H1 (cell line): Measurements from ENCODE around the gene KCNA5. TPM values are rescaled to one million over a fixed set of nuclear protein-coding genes. Genes with fewer than 3 reads are reported as not detected.

ENCODE experiments used
- CTCF ChIA-PET: fragments of 300-600 bp; sonication (Branson Sonifier 250); formaldehyde crosslinking; loops from one replicate; lab custom pipeline; 2021; ENCODE audit not compliant: partially characterized antibody; lab: Charles Lee
- POLR2A ChIA-PET: fragments of 300-600 bp; sonication (Branson Sonifier 250); formaldehyde crosslinking; loops from one replicate; lab custom pipeline; 2021; ENCODE audit warnings: inconsistent platforms; ENCODE audit not compliant: partially characterized antibody; lab: Charles Lee
- DNase-seq, 2 experiments: peaks; one replicate each; pipeline versions ENCODE4 v3.0.0 to v3.0.0-alpha.2; 2010 to 2022; ENCODE audit warnings: low spot score in 2 of 2, low read depth in 1 of 2, mixed read lengths in 1 of 2
- FAIRE-seq: peaks from 2 replicates; lab custom pipeline; 2011; peaks lifted over from hg19 to GRCh38; lab: Jason Lieb, UNC
- H2AFZ ChIP-seq: 2 replicates; pipeline ENCODE4 v1.8.1; 2012; ENCODE audit warnings: low read length, inconsistent platforms
- H2AK5ac ChIP-seq: 2 replicates; pipeline ENCODE4 v1.6.1; 2013; ENCODE audit warnings: low read depth, low read length
- H2BK120ac ChIP-seq: replicated peaks from 2 replicates; pipeline ENCODE3; 2013; ENCODE audit warnings: low read depth, low read length, inconsistent platforms
- H2BK12ac ChIP-seq: 2 replicates; pipeline ENCODE4 v1.6.1; 2013; ENCODE audit warnings: low read depth, low read length
- H2BK15ac ChIP-seq: 2 replicates; pipeline ENCODE4 v1.6.1; 2013; ENCODE audit warnings: low read length
- H2BK20ac ChIP-seq: 2 replicates; pipeline ENCODE4 v1.6.1; 2013; ENCODE audit warnings: low read length
- H2BK5ac ChIP-seq: 2 replicates; pipeline ENCODE4 v1.6.1; 2013; ENCODE audit warnings: low read depth, low read length
- H3K14ac ChIP-seq: 2 replicates; pipeline ENCODE4 v1.6.1; 2013; ENCODE audit warnings: inconsistent platforms; ENCODE audit not compliant: insufficient read length
- H3K18ac ChIP-seq: 2 replicates; pipeline ENCODE4 v1.6.1; 2013; ENCODE audit warnings: low read length; ENCODE audit errors: extremely low read depth
- H3K23ac ChIP-seq: 2 replicates; pipeline ENCODE4 v1.6.1; 2013; ENCODE audit warnings: inconsistent platforms; ENCODE audit not compliant: insufficient read length
- H3K23me2 ChIP-seq: 2 replicates; pipeline ENCODE4 v1.6.1; 2013; ENCODE audit warnings: low read depth, low read length
- H3K27ac ChIP-seq: 2 replicates; pipeline ENCODE4 v1.6.1; 2011; ENCODE audit warnings: low read depth, low read length, inconsistent platforms
- H3K27me3 ChIP-seq, 4 experiments: replicated peaks in 1 of 4; 1 replicate in 1 of 4; 2 replicates in 3 of 4; pipeline versions ENCODE4 v1.6.1 to v1.8.1; 2011 to 2013; ENCODE audit warnings: low read length in 3 of 4, mild to moderate bottlenecking in 3 of 4, inconsistent platforms in 2 of 4, mixed read lengths in 2 of 4, moderate library complexity in 1 of 4; ENCODE audit not compliant: control insufficient read depth in 3 of 4, insufficient read depth in 3 of 4; ENCODE audit errors: extremely low read depth in 1 of 4
- H3K36me3 ChIP-seq, 4 experiments: 2 replicates each; pipeline versions ENCODE4 v1.6.1 to v1.8.1; 2011 to 2013; ENCODE audit warnings: mild to moderate bottlenecking in 4 of 4, low read length in 3 of 4, moderate library complexity in 2 of 4, control low read depth in 1 of 4, inconsistent platforms in 1 of 4; ENCODE audit not compliant: insufficient read depth in 4 of 4, control insufficient read depth in 2 of 4
- H3K4ac ChIP-seq: replicated peaks from 2 replicates; pipeline ENCODE3; 2013; ENCODE audit warnings: low read length, low read depth, mixed read lengths, inconsistent platforms; ENCODE audit not compliant: insufficient read length
- H3K4me1 ChIP-seq, 4 experiments: replicated peaks in 1 of 4; 1 replicate in 1 of 4; 2 replicates in 3 of 4; pipeline versions ENCODE4 v1.6.1 to v1.8.1; 2011 to 2013; ENCODE audit warnings: low read length in 3 of 4, inconsistent platforms in 2 of 4, mixed read lengths in 1 of 4; ENCODE audit not compliant: insufficient read depth in 4 of 4, control insufficient read depth in 3 of 4
- H3K4me2 ChIP-seq, 2 experiments: 2 replicates each; pipeline versions ENCODE4 v1.6.1 to v1.8.1; 2011 to 2013; ENCODE audit warnings: low read depth in 2 of 2, low read length in 2 of 2, control low read depth in 1 of 2, inconsistent platforms in 1 of 2, mild to moderate bottlenecking in 1 of 2; ENCODE audit not compliant: insufficient read depth in 1 of 2
- H3K4me3 ChIP-seq, 4 experiments: fragments of 200-600, 300-600 bp in 1 of 4; sonication (generic), shearing (Covaris generic), sonication (Bioruptor Twin) in 1 of 4; 2 replicates each; pipeline versions ENCODE4 v1.5.1 to v1.8.1; 2011 to 2016; ENCODE audit warnings: low read length in 4 of 4, low read depth in 3 of 4, control low read depth in 2 of 4, inconsistent platforms in 2 of 4, mild to moderate bottlenecking in 2 of 4, mixed read lengths in 1 of 4, moderate library complexity in 1 of 4; ENCODE audit not compliant: insufficient read depth in 2 of 4; ENCODE audit errors: extremely low read depth in 1 of 4
- H3K56ac ChIP-seq: replicated peaks from 2 replicates; pipeline ENCODE3; 2013; ENCODE audit warnings: low read depth, mild to moderate bottlenecking, mixed read lengths, low read length, inconsistent platforms; ENCODE audit not compliant: insufficient read length
- H3K79me1 ChIP-seq: 2 replicates; pipeline ENCODE4 v1.6.1; 2013; ENCODE audit warnings: low read depth, low read length, control low read depth
- H3K79me2 ChIP-seq, 2 experiments: 2 replicates each; pipeline versions ENCODE4 v1.6.1 to v1.8.1; 2012 to 2013; ENCODE audit warnings: low read length in 2 of 2, mild to moderate bottlenecking in 2 of 2, inconsistent platforms in 1 of 2; ENCODE audit not compliant: insufficient read depth in 2 of 2, control insufficient read depth in 1 of 2
- H3K9ac ChIP-seq, 4 experiments: replicated peaks in 1 of 4; 1 replicate in 1 of 4; 2 replicates in 3 of 4; pipeline versions ENCODE4 v1.6.1 to v1.8.1; 2011 to 2013; ENCODE audit warnings: low read depth in 3 of 4, low read length in 3 of 4, control low read depth in 2 of 4, mild to moderate bottlenecking in 2 of 4, moderate library complexity in 2 of 4, inconsistent platforms in 1 of 4; ENCODE audit errors: extremely low read depth in 1 of 4
- H3K9me3 ChIP-seq, 2 experiments: 2 replicates each; pipeline versions ENCODE4 v1.6.1 to v1.8.1; 2012 to 2013; ENCODE audit warnings: mild to moderate bottlenecking in 2 of 2, moderate library complexity in 2 of 2, control low read depth in 1 of 2, inconsistent platforms in 1 of 2, low read depth in 1 of 2, low read length in 1 of 2, mixed read lengths in 1 of 2; ENCODE audit not compliant: insufficient read depth in 2 of 2
- H4K20me1 ChIP-seq, 2 experiments: replicated peaks in 1 of 2; 2 replicates each; pipeline versions ENCODE3 to v1.8.1; 2011 to 2013; ENCODE audit warnings: inconsistent platforms in 2 of 2, low read length in 2 of 2, mild to moderate bottlenecking in 1 of 2; ENCODE audit not compliant: insufficient read depth in 2 of 2, control insufficient read depth in 1 of 2
- H4K5ac ChIP-seq: 2 replicates; pipeline ENCODE4 v1.6.1; 2013; ENCODE audit warnings: low read length, low read depth, mixed read lengths, inconsistent platforms; ENCODE audit not compliant: insufficient read length
- H4K8ac ChIP-seq: 2 replicates; pipeline ENCODE4 v1.8.0; 2013; ENCODE audit warnings: mild to moderate bottlenecking, moderate library complexity, low read length, inconsistent platforms; ENCODE audit not compliant: insufficient read depth; ENCODE audit errors: extremely low read depth
- H4K91ac ChIP-seq: replicated peaks from 2 replicates; pipeline ENCODE3; 2013; ENCODE audit warnings: low read length, mixed read lengths, inconsistent platforms; ENCODE audit not compliant: insufficient read length
- EGR1 ChIP-seq: IDR thresholded peaks from 2 replicates; pipeline ENCODE4 v1.6.1; 2011; ENCODE audit warnings: low read depth, low read length, borderline replicate concordance
- EZH2 ChIP-seq: fragments of 200-600 bp; sonication (generic); IDR thresholded peaks from 2 replicates; pipeline ENCODE4 v1.7.1; 2012; ENCODE audit warnings: low read depth, mild to moderate bottlenecking, moderate library complexity, low read length, inconsistent platforms; ENCODE audit not compliant: severe bottlenecking
- KDM4A ChIP-seq: IDR thresholded peaks from one replicate; pipeline ENCODE4 v1.7.1; 2012; ENCODE audit warnings: low read depth, mild to moderate bottlenecking, moderate library complexity, low read length, inconsistent platforms; ENCODE audit not compliant: severe bottlenecking
- SUZ12 ChIP-seq: fragments of 200-600 bp; sonication (generic); IDR thresholded peaks from 2 replicates; pipeline ENCODE4 v1.6.1; 2012; ENCODE audit warnings: mild to moderate bottlenecking, inconsistent platforms, low read length, moderate library complexity, mixed read lengths
- WGBS, 2 experiments: shearing (Covaris generic) in 1 of 2; methylation state at CpG; one replicate each; pipeline versions ENCODE4 v1.1.6 to v1.1.7; 2013 to 2015; ENCODE audit warnings: low lambda C conversion rate in 2 of 2, mixed read lengths in 2 of 2, inconsistent platforms in 1 of 2, low coverage in 1 of 2, missing lambda C conversion rate in 1 of 2; ENCODE audit not compliant: insufficient replicate concordance in 2 of 2, insufficient coverage in 1 of 2, insufficient read length in 1 of 2; ENCODE audit errors: extremely low coverage in 1 of 2, missing lambda C conversion rate in 1 of 2; 5-methylcytosine and 5-hydroxymethylcytosine counted together
- polyA plus RNA-seq, 7 experiments: library from polyadenylated mRNA; depleted of rRNA in 3 of 7; stranded (reverse) in 5 of 7; unstranded in 2 of 7; fragments of >200 nt in 5 of 7; fragments of 200-250 nt in 2 of 7; gene quantifications; 1 replicate in 5 of 7; 2 replicates in 1 of 7; 4 replicates in 1 of 7; pipeline versions ENCODE4 v1.2.1 to v1.2.3, GENCODE V29; 2011 to 2013; ENCODE audit warnings: missing spikeins in 2 of 7, mixed read lengths in 2 of 7
- total RNA-seq: library from RNA; stranded (reverse); fragmentation: NEBNext Ultra II Directional; extraction: Animal tissue kit (Norgen Biotek cat#: 25700); gene quantifications from 2 replicates; pipeline ENCODE4 v1.2.1, GENCODE V29; 2021

The KCNA5 gene
- total and polyA plus RNA-seq, 2 of the 8 experiments (the other 6 are each of a cell fraction or from before 2014, with no cell fraction given), result 0.20 to 0.29 TPM

GRCh38 chr12:5044420-5045295 lies 979 bp downstream of the KCNA5 start:
- H3K23me2 ChIP-seq, result peaks cover 9% of the 10 kb centered on the region; the same call in 1 of the 2 replicates
- no peak overlapping the region for H3K56ac ChIP-seq
- no peak overlapping the region for H3K4ac ChIP-seq
- H3K14ac ChIP-seq, result no peak overlapping the region
- H4K8ac ChIP-seq, result peak overlapping the region; percentile 71; the same call in 1 of the 2 replicates
- no peak overlapping the region for H2AK5ac ChIP-seq
- H3K79me2 ChIP-seq, result no peaks in the 10 kb centered on the region
- WGBS, 2 experiments, result 66% methylated on average over 45 of the region's 71 CpGs; no CpG with 5 or more reads in 1 of the 2 experiments
- H4K5ac ChIP-seq, result no peak overlapping the region
- H3K18ac ChIP-seq, result no peak overlapping the region
- H2BK120ac ChIP-seq, result no peak overlapping the region
- H3K27me3 ChIP-seq, result peaks cover 27 to 57% (median 45%) of the 10 kb centered on the region in 4 experiments
- H3K23ac ChIP-seq, result no peak overlapping the region
- H2BK5ac ChIP-seq, result no peak overlapping the region; the same call in 1 of the 2 replicates
- no peak overlapping the region for H4K91ac ChIP-seq
- CTCF ChIA-PET, result interaction anchor here (0.8 to 5.4 kb wide), 5 partner anchors 19 to 186 kb away, joined by 3 to 35 read pairs (median 3); no protein-coding TSS in a partner anchor
- H2BK20ac ChIP-seq, result no peak overlapping the region
- POLR2A ChIA-PET, result interaction anchor here (1.2 to 1.4 kb wide), 2 partner anchors 27 to 235 kb away, joined by 3 to 4 read pairs; a partner anchor contains a TSS
- peak overlapping the region; percentile 84; the same call in 1 of the 2 replicates for H2AFZ ChIP-seq
- peaks cover 0 to 6% of the 10 kb centered on the region in 2 experiments; a peak in 2 of 4 replicates for H3K9me3 ChIP-seq
- 0 out of 7 replicates have a peak overlapping the region, but pooled peaks of 1 of the 4 experiments have one; percentile 30 for H3K9ac ChIP-seq
- no peak overlapping the region for H3K27ac ChIP-seq
- H3K4me2 ChIP-seq, result peak overlapping the region; percentile 76 to 80
- peak overlapping the region; percentile 48 to 65 (median 58); a peak in 7 of 8 replicates for H3K4me3 ChIP-seq
- H3K4me1 ChIP-seq, result peaks cover 3 to 8% (median 4%) of the 10 kb centered on the region in 4 experiments
- no peak overlapping the region for H2BK15ac ChIP-seq
- FAIRE-seq, result no peak
- peaks cover 0 to 1% of the 10 kb centered on the region in 2 experiments for H4K20me1 ChIP-seq
- TF ChIP-seq SUZ12 (peak; percentile 47; the same call in 1 of the 2 replicates), EZH2 (peak; percentile 41), EGR1 (no peak), KDM4A (peak; percentile 23)
- H2BK12ac ChIP-seq, result 0 out of 2 replicates have a peak overlapping the region, but pooled peaks have one; percentile 60
- no peaks in the 10 kb centered on the region for H3K79me1 ChIP-seq
- H3K36me3 ChIP-seq, result no peaks in the 10 kb centered on the region
- no peak for DNase-seq
